DMS153 treated with DMSO at 0.1 percent for 48 hours (cell line): ENCODE results near the gene GMFB.

Experiments used
- DNase-seq: peaks from one replicate; lab custom pipeline; 2025; ENCODE audit not compliant: unreplicated experiment; lab: John Stamatoyannopoulos, UW

GMFB gene

DNA sequence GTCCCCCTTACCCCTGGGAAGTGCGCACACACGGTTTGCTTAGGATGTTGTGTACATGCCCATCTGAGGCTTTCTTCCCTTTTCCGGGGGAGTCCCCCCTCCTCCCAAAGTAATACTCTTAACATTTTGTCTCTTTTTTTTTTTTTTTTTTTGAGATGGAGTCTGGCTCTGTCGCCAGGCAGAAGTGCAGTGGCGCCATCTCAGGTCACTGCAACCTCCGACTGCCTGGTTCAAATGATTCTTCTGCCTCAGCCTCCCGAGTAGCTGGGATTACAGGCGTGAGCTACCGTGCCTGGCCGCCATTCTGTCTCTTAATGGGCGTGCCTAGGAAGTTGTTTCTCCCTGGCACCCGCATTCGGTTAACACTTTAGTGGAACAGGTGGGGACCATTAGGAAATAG lies 4.5 kb upstream of the GMFB start:
- DNase-seq = no peak

- DNase-seq = no peak
Observed at GRCh38 chr14:54490445-54491175, 1.8 kb upstream of the GMFB start.

DNA sequence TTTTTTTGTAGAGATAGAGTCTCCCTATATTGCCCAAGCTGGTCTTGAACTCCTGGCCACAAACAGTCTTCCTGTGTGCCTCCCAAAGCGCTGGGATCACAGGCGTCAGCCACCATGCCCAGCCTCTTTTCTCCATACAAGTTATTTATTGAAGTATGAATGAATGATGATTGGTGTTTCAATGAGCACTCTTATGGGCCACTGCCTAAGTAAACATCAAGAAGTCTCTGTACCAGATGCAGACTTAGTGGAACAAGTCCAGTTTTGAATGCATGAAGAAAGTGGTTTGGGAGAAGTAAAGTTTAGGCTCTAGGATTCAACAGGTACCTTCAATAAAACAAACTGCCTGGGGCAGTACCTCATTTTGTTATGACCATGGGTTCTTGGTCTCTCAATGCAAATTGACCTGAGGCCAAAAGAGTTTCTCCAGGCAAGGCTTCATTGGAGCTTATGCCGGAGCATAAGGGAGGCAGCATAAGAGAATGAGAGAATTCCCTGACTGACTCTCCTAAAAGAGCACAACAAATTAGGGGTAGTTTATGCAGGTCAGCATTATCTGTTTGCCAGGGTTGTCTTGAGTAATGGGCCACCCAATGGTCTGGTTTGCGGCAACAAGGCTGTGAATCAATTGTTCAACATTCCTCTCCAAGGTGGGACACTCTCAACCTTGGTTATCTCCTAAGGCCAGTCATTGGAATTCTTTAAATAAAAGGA lies 1.1 kb upstream of the GMFB start:
- DNase-seq = no peak

DNA sequence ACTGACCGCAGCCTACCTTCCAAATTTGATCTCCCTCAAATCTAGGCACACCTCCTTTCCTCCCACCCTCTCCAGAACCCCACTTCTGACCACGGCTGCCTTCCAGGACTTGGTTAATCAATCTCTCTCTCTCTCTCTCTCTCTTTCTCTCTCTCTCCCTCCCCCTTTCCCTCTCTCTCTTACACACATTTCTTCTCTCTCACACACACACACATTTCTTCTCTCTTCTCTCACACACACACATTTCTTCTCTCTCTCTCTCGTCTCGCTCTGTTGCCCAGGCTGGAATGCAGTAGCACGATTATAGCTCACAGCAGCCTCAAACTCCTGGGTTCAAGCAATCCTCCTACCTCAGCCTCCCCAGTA lies 521 bp upstream of the GMFB start:
- DNase-seq = no peak

DNA sequence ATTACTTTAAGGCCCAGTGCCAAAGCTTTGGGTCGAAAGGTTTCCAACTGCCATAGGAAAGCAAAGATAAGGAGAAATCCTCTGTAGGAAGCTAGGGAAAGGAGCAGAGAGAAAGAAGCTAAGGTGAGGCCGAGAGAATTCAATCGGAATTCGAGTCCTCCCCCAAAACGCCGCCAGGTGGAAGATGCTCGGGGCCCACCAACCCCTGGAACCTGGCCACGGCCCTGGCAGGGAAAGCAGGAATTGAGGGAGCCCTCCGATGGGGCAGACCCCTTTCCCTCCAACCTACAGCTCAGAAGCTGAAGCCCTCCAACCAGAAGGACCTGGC lies 498 bp downstream of the GMFB start:
- no peak for DNase-seq

DNA sequence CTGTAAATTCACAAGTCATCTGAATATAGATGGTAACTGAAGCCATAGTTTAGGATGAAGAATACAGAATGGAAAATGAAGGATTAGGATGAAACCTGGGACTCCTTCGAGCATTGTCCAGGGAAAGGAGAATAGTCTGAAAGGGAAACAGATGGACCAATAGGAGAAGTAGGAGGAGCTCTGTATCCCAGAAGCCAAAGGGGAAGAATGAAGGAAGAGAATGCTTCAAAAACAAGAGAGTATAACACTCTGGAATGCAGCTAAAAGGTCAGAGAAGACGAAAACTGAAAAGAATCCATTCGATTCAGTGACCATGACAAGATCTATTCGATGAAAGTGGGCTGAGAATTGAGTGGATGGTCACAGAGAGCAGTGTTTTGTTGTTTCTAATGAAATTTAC lies 1.0 kb downstream of the GMFB start:
- DNase-seq = no peak

DNA sequence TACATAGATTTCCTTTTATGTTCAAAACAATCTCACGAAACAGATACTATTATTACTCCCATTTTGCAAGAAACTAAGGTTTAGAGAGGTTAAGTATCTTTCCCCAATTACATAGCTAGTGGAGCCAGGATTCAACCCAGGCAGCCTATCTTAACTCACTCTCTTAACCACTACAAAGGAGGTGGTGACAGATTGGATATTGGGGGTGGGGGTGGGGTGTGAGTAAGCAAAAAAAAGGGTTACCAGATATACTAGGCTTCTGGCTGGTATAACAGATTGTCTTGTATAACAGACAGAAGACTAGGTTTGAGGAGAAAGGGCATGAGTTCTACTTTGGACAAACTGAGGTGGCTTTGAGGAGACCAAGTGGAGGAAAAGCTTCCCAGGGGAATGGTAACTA lies 2.1 kb downstream of the GMFB start:
- no peak for DNase-seq

- DNase-seq = no peak
Observed at GRCh38 chr14:54483846-54484245, 4.9 kb downstream of the GMFB start.

DNA sequence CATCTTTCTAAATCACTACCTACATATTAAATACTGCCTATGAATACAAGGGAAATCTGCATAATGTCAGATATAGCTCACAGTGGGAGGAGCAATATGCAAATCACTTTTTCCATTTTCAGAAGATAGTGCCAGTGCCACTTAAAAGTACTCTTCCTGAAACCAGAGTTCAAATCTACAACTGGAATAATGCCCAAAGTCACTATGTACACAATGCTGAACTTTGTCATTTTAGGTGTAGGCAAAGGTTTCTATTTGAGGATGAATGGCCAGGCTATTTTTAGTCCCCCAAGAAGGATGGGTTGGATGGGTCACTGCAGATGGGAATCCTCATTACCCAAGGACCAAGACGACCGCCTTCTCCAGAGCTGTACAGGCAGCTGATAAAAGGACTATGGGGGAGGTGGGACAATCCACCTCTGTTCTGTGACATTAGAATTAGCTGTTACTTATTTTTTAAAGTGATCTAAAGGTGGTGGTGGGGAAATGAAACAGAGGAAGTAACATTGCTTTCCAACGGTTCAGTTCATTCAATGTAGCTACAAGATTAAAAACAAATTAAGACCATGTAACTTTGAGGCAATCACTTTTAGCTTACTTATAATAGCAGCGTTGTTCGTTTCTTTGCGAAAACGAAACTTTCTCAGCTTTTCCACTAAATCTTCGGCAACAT lies 5.6 kb downstream of the GMFB start:
- DNase-seq = no peak

GRCh38 chr14:54481695-54482094 lies 7.1 kb downstream of the GMFB start:
- no peak for DNase-seq

DNA sequence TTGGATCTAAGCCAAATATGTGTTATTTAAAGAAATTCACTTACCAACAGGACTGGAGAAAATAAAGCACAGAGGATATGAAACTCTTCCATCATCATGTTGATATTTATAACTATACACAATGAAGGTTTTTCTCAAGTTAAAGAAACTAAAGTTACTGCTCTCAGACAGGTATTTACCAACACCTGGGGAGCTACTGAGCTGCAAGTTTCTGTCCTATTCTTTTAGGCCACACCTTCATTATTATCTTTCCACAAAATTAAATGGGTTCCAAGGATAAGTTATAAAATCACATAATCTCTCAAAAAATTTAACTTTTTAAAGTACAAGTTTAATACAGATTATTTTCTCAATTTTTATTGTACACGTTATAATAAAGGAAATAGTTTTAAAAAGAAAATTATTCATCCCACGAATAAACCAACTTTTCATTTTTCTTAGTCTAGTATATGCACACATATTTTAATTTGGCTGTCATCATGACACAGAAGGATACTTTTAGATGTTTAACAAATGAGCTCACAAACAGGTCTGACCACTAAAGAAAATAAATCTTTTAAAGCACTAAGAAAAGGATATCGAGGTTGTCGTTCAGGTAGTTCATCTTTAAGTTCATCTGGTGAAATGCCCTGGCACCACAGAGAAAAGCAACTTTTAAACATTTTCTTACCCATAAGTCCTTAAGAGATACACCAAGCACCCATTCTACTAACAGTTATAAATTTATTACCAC lies 7.8 kb downstream of the GMFB start:
- DNase-seq = no peak

GRCh38 chr14:54478636-54479215 lies 10.1 kb downstream of the GMFB start:
- DNase-seq = no peak

- DNase-seq = no peak
Observed at GRCh38 chr14:54475911-54476310, 12.9 kb downstream of the GMFB start.

- DNase-seq = no peak
Observed at GRCh38 chr14:54475187-54475899, 13.4 kb downstream of the GMFB start.

GRCh38 chr14:54474232-54474793 lies 14.5 kb downstream of the GMFB start:
- DNase-seq = no peak

DNA sequence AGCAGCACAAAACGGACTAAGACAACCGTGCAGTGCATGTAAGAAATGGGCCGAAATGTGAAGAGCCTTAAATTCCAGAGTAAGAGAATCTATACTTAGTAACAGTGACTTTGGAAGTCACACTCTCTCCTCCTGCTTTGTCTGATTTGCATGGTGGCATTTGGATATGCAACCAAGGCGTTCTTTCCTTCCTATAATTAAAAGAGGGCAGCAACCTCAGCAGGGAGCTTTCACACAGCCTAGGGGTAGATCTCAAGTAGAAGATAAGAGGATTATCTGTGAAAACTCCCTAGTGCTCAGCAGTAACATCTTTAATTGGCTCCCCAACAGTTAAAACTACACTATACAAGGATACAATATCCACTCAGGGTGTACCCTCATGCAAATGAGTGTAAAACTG lies 16.5 kb downstream of the GMFB start:
- no peak for DNase-seq

DNA sequence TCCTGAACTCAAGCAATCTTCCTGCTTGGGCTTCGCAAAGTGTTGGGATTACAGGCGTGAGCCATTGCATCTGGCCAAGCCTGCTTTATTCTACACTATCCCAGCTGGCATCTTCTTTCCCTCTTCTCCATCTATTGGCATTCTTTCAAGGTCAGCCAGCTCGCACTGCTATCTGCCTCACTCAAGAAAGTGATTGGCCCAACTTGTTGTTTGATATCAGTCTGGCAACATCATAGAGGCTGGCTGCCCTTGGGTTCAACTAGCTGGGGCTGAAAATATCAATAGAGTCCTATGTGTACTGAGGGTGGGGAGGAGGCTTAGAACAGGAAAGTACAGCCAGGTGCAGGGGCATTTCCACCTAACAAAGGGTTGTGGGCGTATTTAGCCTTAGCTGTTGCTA lies 17.1 kb downstream of the GMFB start:
- DNase-seq = no peak

- no peak for DNase-seq
Observed at GRCh38 chr14:54470701-54471100, 18.1 kb downstream of the GMFB start.

DNA sequence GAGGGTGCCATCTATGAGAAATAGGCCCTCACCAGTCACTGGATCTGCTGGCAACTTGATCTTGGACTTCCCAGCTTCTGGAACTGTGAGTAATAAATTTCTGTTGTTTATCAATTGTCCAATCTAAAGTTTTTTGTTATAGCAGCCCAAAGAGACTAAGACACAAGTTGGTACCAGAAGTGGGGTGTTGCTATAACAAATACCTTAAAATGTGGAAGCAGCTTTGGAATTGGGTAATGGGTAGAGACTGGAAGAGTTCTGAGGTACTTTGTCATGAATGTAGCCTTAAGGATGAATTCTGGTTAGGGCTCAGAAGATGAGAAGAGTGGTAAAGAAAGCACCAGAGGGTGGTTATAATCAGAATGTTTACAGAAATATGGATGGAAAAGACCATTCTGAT lies 21.5 kb downstream of the GMFB start:
- DNase-seq = no peak

DNA sequence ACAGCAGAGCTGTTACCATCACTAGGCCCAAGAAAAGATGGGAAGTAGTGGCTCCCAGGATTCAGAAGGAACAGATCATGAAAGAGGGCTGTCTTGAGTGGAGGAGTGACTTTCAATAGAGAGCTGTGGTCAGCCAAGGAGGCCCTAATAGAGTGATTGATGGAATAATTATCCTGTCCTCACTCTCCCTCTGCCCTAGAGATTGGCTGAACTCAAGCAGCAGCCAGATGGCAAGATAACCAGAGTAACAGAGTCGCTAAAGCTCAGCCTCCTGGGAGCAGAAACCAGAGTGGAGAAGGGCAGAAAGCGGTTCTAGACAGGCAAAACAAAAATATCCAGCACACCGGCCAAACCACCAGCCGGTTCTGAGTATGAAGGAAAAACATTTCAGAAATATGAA lies 23.1 kb downstream of the GMFB start:
- no peak for DNase-seq

GRCh38 chr14:54462048-54462447 lies 26.7 kb downstream of the GMFB start:
- DNase-seq = no peak
